HG03342 (cell line): ENCODE data around the gene CIAPIN1.

Experiments
- ATAC-seq: cut with Tn5 transposase; IDR thresholded peaks from one replicate; pipeline ENCODE4 v1.9.1; 2021; ENCODE audit warnings: mild to moderate bottlenecking, moderate library complexity; ENCODE audit not compliant: unreplicated experiment

Gene CIAPIN1

DNA sequence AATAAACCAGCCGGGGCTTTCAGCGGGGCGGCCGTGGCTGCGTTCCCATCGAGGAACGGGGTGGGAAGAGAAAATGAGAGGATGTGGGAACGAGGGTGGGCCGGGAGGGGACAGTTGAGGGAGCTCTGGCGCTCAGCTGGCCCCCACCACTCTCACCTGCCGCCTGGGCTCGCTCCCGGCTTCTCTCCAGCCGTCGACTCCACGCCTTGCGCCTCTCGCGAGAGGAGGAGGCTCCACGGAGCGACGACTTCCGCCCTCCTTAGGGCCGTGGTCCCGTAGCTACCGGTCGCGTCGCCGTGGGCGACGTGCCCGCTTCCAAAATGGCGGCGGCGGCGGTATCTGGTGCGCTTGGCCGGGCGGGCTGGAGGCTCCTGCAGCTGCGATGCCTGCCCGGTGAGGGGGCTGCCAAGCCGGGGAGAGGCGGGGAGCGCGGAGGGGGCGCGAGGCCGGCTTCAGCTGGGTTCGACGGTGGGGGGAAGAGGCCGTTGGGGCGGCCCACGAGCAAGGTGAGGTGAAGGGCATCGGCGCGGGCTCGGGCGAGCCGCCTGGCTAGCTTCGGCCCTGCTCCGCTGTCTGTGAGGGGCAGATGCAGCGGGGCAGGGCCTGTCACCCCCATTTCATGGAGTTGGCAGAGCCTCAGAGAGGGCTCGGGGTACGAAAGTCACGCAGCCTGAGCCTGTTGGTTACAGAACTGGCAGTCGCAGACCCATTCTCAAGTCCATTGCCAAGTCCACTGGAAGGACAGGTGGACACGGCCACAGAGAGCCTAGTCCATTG lies at the start of gene CIAPIN1, which contains the start of gene COQ9:
Gene CIAPIN1 (minus strand): TSS at position 200 of the 777 bp plus-strand sequence. CDS start 6,457 bp downstream, outside the sequence.
Gene COQ9 (plus strand): TSS at position 294 of the 777 bp plus-strand sequence. CDS start 27 bp downstream, at position 321.
- peak; percentile 97 for ATAC-seq

GRCh38 chr16:57493767-57494166 lies 46.6 kb upstream of the CIAPIN1 start:
- ATAC-seq: no peak

DNA sequence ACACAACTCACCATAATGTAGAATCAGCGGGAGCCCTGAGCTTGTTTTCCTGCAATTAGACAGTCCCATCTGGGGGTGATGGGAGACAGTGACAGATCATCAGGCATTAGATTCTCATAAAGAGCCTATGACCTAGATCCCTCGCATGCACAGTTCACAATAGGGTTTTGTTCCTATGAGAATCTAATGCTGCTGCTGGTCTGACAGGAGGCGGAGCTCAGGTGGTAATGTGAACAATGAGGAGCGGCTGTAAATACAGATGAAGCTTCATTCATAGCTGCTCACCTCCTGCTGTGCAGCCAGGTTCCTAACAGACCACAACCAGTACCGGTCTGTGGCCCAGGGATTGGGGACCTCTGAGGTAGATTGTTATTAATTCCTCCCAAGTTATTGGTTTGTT lies 42.0 kb upstream of the CIAPIN1 start:
- no peak for ATAC-seq

- no peak for ATAC-seq
Observed at GRCh38 chr16:57486858-57487834, 40.0 kb upstream of the CIAPIN1 start.

- peak; percentile 83 for ATAC-seq
Observed at GRCh38 chr16:57485916-57486857, 39.0 kb upstream of the CIAPIN1 start, which contains the start of gene DOK4. Gene DOK4 (minus strand): TSS chr16:57486493. CDS start chr16:57479507, 6,986 bp downstream.

GRCh38 chr16:57485091-57485915 lies 38.1 kb upstream of the CIAPIN1 start:
- ATAC-seq: no peak

GRCh38 chr16:57484515-57485005 lies 37.4 kb upstream of the CIAPIN1 start:
- ATAC-seq: no peak

GRCh38 chr16:57483725-57484514 lies 36.7 kb upstream of the CIAPIN1 start:
- ATAC-seq: no peak

DNA sequence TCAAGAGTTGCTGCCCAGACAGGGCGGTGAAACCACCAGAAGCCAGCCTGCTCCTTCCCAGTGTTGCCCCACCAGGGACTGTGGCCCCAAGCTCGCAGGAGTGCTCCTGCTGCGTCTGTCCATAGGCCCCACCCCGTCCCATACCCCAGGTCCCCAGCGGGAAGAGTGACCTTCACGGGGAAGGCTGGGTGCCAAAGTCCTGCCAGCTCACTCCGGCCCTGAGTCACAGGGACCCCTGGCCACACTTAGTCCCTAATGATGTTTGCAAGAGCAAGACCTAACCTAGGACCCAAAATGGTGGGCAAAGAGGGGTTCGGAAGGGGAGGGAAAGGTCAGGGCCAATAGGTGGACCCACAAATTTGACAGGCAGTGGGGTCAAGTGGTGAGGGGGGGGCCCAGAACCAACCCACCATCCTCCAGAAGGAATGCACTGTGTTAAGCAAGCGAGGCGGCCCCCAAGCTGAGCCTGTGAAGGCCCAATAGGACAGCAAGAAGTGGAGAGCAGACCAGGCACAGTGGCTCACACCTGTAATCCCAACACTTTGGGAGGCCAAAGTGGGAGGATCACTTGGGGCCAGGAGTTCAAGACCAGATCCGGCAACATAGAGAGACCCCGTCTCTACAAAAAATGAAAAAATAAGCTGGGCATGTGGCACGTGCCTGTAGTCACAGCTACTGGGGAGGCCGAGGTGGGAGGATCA lies 35.8 kb upstream of the CIAPIN1 start:
- no peak for ATAC-seq

GRCh38 chr16:57481421-57481820 lies 34.2 kb upstream of the CIAPIN1 start:
- ATAC-seq: no peak

GRCh38 chr16:57480754-57481230 lies 33.6 kb upstream of the CIAPIN1 start:
- ATAC-seq: no peak

GRCh38 chr16:57479976-57480753 lies 33.0 kb upstream of the CIAPIN1 start:
- no peak for ATAC-seq

DNA sequence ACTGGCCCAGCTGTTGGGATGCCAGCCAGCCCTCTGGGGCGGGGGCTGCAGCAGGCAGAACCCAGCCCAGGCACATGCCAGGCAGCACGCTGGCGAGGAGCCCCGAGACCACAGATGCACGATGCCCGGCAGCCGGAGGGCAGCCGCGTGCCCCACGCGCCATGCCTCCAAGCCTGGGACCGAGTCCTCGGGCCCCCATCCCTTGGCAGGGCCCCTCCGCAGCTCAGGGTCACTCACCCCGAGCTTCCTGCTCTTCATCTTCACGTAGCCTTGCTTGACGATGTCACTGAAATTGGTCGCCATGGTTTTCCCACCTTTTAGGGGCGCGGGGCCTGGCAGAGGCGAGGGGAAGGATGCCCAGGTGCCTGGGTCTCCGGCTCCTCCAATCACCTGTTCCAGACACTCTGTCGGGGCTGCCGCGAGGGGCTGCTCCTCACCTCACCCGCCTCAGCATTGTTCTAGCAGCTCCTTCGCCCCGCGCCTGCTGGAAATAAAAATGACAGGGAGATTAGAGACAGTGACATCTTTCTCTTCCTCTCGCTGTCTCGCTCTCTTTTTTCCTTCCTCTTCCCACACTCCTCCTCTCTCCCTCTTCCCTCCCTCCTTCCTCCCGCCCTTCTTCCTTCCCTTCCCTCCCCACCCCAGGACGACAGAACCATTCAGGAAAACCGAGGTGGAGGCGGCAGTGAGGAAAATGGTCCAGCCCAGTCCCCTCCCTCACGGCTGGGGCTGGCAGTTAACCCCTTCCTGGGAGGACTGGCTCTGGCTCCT lies 32.2 kb upstream of the CIAPIN1 start:
- ATAC-seq: no peak

GRCh38 chr16:57478396-57479204 lies 31.4 kb upstream of the CIAPIN1 start:
- no peak for ATAC-seq

DNA sequence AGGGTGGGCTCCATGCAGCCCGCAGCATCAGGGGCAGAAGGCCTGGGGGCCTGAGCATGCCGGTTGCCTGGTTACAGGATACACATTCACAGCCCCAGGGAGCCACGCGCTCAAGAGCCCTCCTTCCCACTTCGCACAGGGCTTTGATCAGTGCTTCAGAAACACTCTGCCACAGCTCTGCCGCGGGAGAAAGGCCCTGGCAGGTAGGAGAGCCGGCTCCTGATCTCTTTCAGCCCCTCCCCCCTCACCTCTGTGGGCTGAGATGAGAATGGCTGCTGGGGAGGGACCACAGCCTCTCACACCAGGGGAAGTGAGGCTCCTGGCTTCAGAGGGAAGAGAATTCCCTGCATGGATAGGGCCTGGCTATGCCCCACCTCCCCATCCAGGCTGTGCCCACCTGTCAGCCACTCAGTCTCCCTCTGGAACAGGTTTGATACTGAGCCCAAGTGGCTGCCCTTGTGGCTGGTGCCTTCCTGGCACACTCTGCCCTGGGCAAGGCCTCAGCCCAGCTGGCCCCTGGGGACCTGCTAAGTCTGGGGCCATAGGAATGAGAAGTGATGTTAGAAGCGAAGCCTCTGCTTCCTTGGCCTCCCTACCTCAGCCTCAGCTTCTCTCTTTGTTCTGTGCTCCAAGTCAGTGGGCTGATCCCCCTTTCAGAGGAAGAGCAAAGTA lies 30.5 kb upstream of the CIAPIN1 start:
- no peak for ATAC-seq
